Loucy (cell line): ENCODE results near the gene H1-8.

Experiments
- H2AFZ ChIP-seq: fragments of 200-600 bp; sonication (generic); 2 replicates; pipeline ENCODE4 v1.6.0; 2016; ENCODE audit warnings: antibody characterized with exemption, mild to moderate bottlenecking, low read length, moderate library complexity
- H3F3A ChIP-seq: fragments of 200-600 bp; 2 replicates; pipeline ENCODE4 v1.6.0; 2016; ENCODE audit warnings: antibody characterized with exemption, low read depth, mild to moderate bottlenecking
- H3K27me3 ChIP-seq: fragments of 200-600 bp; sonication (generic); 2 replicates; pipeline ENCODE4 v1.6.1; 2014; ENCODE audit warnings: low read length, mild to moderate bottlenecking; ENCODE audit not compliant: insufficient read depth, poor library complexity, severe bottlenecking
- H3K36me3 ChIP-seq: fragments of 200-600 bp; sonication (generic); 2 replicates; pipeline ENCODE4 v1.6.1; 2016; ENCODE audit warnings: low read length; ENCODE audit not compliant: insufficient read depth
- H3K4me1 ChIP-seq: fragments of 200-600 bp; sonication (generic); 2 replicates; pipeline ENCODE4 v1.5.1; 2014; ENCODE audit warnings: low read length, mild to moderate bottlenecking; ENCODE audit not compliant: insufficient read depth, poor library complexity, severe bottlenecking
- H3K4me2 ChIP-seq: fragments of 200-600 bp; sonication (generic); 2 replicates; pipeline ENCODE4 v1.6.0; 2014; ENCODE audit warnings: antibody characterized with exemption, low read length, low read depth, mild to moderate bottlenecking; ENCODE audit not compliant: poor library complexity, severe bottlenecking
- H3K4me3 ChIP-seq: fragments of 200-600 bp; sonication (generic); 2 replicates; pipeline ENCODE4 v1.5.1; 2014; ENCODE audit warnings: low read length, mild to moderate bottlenecking, mixed read lengths; ENCODE audit not compliant: poor library complexity, severe bottlenecking
- H3K79me2 ChIP-seq: fragments of 200-600 bp; sonication (generic); 2 replicates; pipeline ENCODE4 v1.6.1; 2014; ENCODE audit warnings: low read length; ENCODE audit not compliant: insufficient read depth
- H3K9ac ChIP-seq: fragments of 200-600 bp; sonication (generic); 2 replicates; pipeline ENCODE4 v1.6.0; 2014; ENCODE audit warnings: mild to moderate bottlenecking, low read depth, low read length, moderate library complexity; ENCODE audit not compliant: poor library complexity, severe bottlenecking
- H3K9me2 ChIP-seq: fragments of 200-600 bp; sonication (generic); replicated peaks from 2 replicates; pipeline ENCODE4 v1.6.1; 2016; ENCODE audit warnings: low read depth, low read length, mixed read lengths
- H3K9me3 ChIP-seq: fragments of 200-600 bp; sonication (generic); 2 replicates; pipeline ENCODE4 v1.6.1; 2014; ENCODE audit warnings: mild to moderate bottlenecking, antibody characterized with exemption, low read length, low read depth; ENCODE audit not compliant: insufficient read depth
- H4K20me1 ChIP-seq: fragments of 200-600 bp; sonication (generic); 2 replicates; pipeline ENCODE4 v1.6.0; 2014; ENCODE audit warnings: antibody characterized with exemption, low read length, mild to moderate bottlenecking; ENCODE audit not compliant: insufficient read depth, poor library complexity, severe bottlenecking
- EZH2phosphoT487 ChIP-seq: fragments of 200-600 bp; IDR thresholded peaks from 2 replicates; pipeline ENCODE4 v1.6.1; 2018; ENCODE audit warnings: antibody characterized with exemption, mild to moderate bottlenecking, moderate library complexity, borderline replicate concordance
- TF ChIP-seq, protein P1 (sequence below): fragments of 200-600 bp; sonication (generic); conservative IDR thresholded peaks from 2 replicates; pipeline ENCODE4 v1.5.1; 2014; ENCODE audit warnings: mild to moderate bottlenecking, antibody characterized with exemption, low read length

H1-8 gene

GRCh38 chr3:129585949-129586657, 43.1 kb downstream of the H1-8 start:
- TF ChIP-seq, protein P1, sequence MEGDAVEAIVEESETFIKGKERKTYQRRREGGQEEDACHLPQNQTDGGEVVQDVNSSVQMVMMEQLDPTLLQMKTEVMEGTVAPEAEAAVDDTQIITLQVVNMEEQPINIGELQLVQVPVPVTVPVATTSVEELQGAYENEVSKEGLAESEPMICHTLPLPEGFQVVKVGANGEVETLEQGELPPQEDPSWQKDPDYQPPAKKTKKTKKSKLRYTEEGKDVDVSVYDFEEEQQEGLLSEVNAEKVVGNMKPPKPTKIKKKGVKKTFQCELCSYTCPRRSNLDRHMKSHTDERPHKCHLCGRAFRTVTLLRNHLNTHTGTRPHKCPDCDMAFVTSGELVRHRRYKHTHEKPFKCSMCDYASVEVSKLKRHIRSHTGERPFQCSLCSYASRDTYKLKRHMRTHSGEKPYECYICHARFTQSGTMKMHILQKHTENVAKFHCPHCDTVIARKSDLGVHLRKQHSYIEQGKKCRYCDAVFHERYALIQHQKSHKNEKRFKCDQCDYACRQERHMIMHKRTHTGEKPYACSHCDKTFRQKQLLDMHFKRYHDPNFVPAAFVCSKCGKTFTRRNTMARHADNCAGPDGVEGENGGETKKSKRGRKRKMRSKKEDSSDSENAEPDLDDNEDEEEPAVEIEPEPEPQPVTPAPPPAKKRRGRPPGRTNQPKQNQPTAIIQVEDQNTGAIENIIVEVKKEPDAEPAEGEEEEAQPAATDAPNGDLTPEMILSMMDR: no peak
- no peak for TF ChIP-seq EZH2phosphoT487
- peaks cover 5% of the 10 kb centered on the region for H3K4me1 ChIP-seq
- no peaks in the 10 kb centered on the region for H3K9me2 ChIP-seq
- no peak overlapping the region for H3K9ac ChIP-seq
- H3K79me2 ChIP-seq: peaks cover 27% of the 10 kb centered on the region
- H3K4me2 ChIP-seq: no peak overlapping the region
- H3K27me3 ChIP-seq: no peaks in the 10 kb centered on the region
- H3K36me3 ChIP-seq: peaks cover 83% of the 10 kb centered on the region; the same call in 1 of the 2 replicates
- no peaks in the 10 kb centered on the region for H3K9me3 ChIP-seq
- no peaks in the 10 kb centered on the region for H3F3A ChIP-seq
- H4K20me1 ChIP-seq: peaks cover 5% of the 10 kb centered on the region
- H3K4me3 ChIP-seq: no peak overlapping the region
- H2AFZ ChIP-seq: no peak overlapping the region

- Histone ChIP-seq H3K36me3 (peaks cover 75% of the 10 kb centered on the region; the same call in 1 of the 2 replicates), H3F3A (no peaks in the 10 kb centered on the region), H3K9ac (no peak overlapping the region), H4K20me1 (peaks cover 8% of the 10 kb centered on the region), H3K4me2 (no peak overlapping the region), H3K27me3 (no peaks in the 10 kb centered on the region), H2AFZ (no peak overlapping the region), H3K4me1 (peaks cover 10% of the 10 kb centered on the region), H3K9me2 (no peaks in the 10 kb centered on the region), H3K79me2 (peaks cover 35% of the 10 kb centered on the region), H3K4me3 (no peak overlapping the region), H3K9me3 (no peaks in the 10 kb centered on the region)
- TF ChIP-seq, protein P1: no peak
- no peak for TF ChIP-seq EZH2phosphoT487
These were observed 43.9 kb downstream of the H1-8 start for GRCh38 chr3:129586746-129587430.

DNA sequence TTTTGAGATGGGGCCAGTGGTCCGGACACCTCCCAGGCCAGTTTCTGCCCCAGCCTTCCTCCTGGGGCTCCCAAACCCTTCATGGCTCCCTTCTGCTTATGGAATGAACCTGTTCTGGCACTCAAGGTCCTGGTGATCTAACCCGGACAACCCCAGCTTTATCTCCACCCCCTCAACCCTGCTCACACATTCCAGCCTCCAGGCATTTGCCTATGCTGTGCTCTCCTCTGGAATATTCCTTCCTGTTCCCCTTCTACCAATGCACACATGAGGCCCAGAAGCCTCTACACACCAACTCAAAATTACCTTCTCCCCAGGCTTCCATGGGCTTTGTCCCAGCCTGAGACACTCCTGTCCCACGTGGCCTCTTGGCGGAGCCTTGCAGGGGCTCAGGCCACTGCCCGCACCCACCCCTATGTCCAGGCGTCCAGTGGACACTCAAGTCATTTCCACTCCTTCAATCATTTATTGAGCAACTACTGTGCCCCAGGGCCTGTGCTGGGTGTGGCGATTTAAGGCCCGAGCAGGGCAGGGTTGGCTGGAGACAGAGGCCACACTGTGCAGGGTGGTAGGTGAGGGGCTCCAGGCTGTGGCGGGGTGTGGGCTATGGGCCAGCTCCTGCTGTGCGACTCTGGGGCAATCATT, 44.7 kb downstream of the H1-8 start:
- Histone ChIP-seq H3K9me2 (no peaks in the 10 kb centered on the region), H3K27me3 (no peaks in the 10 kb centered on the region), H3K36me3 (peaks cover 69% of the 10 kb centered on the region; the same call in 1 of the 2 replicates), H3K9ac (no peak overlapping the region), H3K4me3 (no peak overlapping the region), H4K20me1 (peaks cover 11% of the 10 kb centered on the region), H2AFZ (no peak overlapping the region), H3K9me3 (no peaks in the 10 kb centered on the region), H3K4me1 (peaks cover 18% of the 10 kb centered on the region), H3K4me2 (no peak overlapping the region), H3F3A (peaks cover 1% of the 10 kb centered on the region; the same call in 1 of the 2 replicates), H3K79me2 (peaks cover 43% of the 10 kb centered on the region)
- TF ChIP-seq EZH2phosphoT487: no peak
- TF ChIP-seq, protein P1: no peak
